Left forelimb (tissue), 1 donor: Measurements from ENCODE around the gene HIF3A.
"Not testable (repeated sequence)": the region's sequence is repeated elsewhere in the genome, so short reads cannot be mapped to it uniquely, and the experiment has no call there.

Experiments
- DNase-seq: peaks from one replicate; pipeline ENCODE4 v3.0.0-alpha.2; 2018; ENCODE audit warnings: low spot score

Gene HIF3A

DNA sequence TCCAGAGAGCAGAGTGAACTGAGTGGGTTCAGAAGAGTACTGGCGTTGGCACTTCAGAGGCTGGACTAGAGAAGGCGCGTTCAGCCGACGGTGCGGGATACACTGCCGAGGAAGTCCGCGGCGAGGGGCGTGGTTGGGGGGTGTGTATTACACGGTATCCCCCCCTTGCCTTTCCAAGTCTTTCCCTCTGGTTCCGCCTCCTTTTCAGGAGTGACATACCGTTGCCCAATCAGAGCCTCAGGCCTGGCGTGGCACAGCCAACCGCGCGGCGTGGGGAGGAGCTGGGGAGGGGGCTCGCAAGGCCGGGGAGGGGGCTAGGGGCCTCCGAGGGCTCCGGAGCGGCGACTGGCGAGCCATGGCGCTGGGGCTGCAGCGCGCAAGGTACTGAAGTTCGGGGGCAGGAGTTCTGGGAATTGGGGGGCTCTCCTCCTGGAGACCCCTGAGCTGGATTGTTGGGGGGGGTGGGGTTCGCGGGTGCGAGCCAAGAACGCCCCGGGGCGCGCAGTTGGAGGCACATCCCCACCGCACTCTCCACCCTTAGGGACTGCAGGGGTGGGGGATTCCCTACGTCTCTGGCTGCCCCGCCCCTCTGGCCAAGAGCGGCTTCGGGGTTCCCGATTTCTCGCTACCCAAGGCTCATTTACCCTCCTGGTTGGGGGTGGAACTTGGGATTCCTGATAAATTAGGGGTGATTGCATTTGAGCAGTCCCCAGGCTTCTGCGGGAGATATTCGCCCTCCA lies at the start of gene HIF3A:
Gene HIF3A, plus strand, starts transcription at position 321 of the 740 bp plus-strand sequence. Its CDS starts 35 bp downstream, at position 356.
- peak; percentile 91 for DNase-seq

DNA sequence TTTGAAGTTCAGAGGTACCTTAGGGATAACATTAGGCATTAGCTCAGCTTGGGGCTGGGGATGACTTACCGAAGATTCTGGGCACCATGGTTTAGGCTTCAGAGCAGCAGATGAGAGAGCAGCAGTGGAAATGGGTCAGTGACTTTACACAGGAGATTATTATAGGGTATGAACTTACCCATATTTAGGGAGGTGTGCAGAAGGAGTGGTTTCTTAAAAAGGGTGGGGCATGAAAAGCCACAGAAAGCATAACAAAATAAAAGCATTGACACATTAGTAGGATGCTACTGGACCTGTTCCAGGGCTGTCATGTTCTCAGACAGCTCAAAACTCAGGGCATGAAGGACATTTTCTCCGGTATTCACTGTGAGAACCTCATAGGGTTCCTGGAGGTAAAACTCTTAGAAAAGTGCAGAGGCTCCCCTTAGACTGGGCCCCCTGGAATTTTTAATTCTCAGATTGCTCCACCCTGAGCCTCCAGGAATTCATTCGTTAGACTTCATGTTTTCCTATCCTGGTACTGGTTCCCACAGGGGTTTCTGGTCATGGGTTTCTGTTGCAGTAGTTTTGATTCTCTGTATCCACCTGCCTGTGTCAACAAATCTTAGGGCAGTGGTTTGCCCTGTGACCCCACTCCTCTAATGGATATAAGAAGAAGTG lies 46.6 kb upstream of the HIF3A start:
- DNase-seq = no peak

DNA sequence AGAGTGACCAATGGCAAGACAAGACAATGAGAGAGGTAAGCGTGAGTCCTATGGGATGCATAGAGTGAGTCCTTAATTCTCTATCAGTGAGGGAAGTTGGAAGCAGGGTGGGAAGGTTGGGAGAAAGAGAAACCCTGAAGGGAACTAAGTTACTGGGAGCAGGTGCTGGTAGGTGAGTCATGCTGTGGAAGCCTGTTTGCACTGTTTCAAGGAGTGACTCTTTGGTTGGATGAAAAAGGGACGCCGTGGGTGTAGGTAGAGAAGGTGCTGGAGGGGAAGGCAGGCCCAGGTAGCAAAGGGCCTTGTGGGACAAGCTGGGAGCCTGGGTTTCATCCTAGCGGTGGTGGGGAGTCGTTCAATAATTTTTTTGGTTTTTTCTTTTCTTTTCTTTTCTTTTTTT lies 45.4 kb upstream of the HIF3A start:
- no peak for DNase-seq

GRCh38 chr19:46254776-46255175 lies 42.1 kb upstream of the HIF3A start:
- no peak for DNase-seq

GRCh38 chr19:46256855-46257254 lies 40.0 kb upstream of the HIF3A start:
- DNase-seq = no peak

DNA sequence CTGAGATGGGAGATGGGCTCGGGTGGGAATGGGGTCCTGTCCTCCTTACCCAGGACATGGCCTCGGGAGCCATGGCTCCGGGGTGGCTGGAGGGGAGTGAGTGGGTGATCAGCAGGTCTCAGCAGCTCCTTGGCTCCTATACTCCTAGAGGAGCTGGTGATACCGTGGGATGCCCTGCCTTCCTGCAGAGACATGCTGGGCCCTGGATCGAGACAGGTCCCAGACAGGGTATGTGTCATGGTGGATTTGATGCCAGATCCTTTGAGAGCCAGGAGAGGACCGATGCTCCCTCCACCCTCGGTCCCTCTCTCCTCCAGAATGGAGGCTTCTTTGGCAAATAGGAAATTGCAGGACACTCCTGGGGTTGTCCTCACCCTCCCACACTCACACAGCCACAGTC lies 35.3 kb upstream of the HIF3A start:
- DNase-seq = not testable (repeated sequence)

- DNase-seq = not testable (repeated sequence)
Observed at GRCh38 chr19:46262684-46263296, 34.1 kb upstream of the HIF3A start.

DNA sequence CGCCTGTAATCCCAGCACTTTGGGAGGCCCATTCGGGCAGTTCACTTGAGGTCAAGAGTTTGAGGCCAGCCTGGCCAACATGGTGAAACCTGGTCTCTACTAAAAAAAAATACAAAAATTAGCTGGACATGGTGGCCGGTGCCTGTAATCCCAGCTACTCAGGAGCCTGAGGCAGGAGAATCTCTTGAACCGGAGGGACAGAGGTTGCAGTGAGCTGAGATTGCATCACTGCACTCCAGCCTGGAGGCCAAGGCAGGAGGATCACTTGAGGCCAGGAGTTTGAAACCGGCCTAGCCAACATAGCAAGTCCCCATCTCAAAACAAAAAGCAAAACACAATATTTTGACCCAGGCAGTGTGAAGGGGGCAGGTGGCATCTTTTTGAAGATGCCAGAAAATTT lies 32.0 kb upstream of the HIF3A start:
- DNase-seq = not testable (repeated sequence)

DNA sequence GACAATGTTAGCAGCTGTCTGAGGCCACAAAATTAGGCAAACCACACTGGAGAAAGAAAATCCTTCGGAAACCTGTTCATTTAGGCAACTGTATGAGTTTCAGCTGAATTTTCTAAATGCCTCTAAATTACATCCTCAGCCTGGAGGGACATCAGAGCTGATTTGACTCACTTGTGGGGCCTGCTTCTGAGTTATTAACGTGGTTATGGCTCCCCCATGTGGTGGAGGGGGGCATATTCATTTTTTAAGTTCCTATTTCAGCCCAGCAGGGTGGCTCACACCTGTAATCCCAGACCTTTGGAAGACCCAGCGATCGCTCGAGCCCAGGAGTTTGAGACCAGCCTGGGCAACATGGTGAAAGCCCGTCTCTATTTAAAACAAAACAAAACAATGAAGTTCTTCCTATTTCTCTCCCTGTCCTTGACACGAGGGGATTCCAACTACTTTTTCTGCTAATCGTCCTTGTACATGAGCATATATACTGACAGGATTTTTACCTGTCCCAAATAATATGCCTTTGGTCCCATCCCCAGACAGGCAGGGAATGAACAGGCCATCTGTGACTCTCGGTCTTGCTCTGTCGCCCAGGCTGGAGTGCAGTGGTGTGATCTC lies 31.5 kb upstream of the HIF3A start:
- DNase-seq = peak; percentile 71

DNA sequence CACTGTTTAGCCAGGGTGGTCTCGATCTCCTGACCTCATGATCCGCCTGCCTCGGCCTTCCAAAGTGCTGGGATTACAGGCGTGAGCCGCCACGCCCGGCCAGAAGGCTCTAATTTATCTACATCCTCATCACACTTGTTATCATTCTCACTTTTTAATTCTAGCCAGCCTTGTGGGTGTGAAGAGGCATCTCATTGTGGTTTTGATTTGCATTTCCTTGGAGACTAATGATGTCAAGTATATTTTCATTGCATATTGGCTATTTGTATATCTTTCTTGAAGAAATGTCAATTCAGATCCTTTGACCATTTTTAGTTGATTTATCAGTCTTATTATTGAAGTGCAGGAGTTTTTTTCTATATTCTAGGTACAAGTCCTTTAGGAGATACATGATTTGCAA lies 27.7 kb upstream of the HIF3A start:
- no peak for DNase-seq

- DNase-seq = no peak
Observed at GRCh38 chr19:46270521-46271256, 26.2 kb upstream of the HIF3A start.

- no peak for DNase-seq
Observed at GRCh38 chr19:46271481-46272197, 25.2 kb upstream of the HIF3A start.

GRCh38 chr19:46273931-46274330 lies 22.9 kb upstream of the HIF3A start:
- not testable (repeated sequence) for DNase-seq

- no peak for DNase-seq
Observed at GRCh38 chr19:46279177-46279576, 17.7 kb upstream of the HIF3A start.

DNA sequence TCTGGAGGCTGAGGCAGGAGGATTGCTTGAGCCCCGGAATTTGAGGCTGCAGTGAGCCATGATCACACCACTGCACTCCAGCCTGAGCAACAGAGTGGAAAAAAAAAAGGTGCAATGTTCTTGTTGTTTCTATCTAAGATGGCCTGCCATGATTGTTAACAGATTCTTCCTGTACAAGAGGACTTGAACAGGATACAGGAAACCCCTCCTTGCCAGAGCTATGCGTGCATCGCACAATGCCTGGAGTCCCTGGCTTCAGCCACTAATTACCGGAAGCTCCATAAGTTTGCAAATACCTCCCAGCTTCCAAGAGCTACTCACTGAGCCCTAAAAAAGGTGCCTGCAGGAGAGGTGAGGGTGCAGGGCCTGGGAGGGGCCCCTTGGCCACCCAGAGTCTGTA lies 13.1 kb upstream of the HIF3A start:
- DNase-seq = no peak

DNA sequence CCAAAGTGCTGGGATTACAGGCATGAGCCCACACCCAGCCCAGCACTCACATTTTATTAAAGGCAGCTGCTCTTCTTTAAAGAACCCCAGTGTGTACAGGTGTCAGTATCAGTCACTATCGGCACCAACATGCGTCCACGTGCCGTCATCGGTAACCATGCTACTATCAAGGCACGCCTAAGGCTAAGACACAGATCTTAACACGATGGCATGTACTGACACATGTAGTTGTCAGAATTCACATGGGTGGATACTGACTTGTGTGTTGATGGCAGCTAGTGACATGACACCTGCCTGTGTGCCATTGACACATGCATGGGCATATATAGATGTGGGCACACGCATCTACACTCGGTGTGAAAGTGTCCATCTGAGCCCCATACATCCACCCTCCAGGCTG lies 12.2 kb upstream of the HIF3A start:
- no peak for DNase-seq

GRCh38 chr19:46287585-46287984 lies 9.3 kb upstream of the HIF3A start:
- DNase-seq = no peak

DNA sequence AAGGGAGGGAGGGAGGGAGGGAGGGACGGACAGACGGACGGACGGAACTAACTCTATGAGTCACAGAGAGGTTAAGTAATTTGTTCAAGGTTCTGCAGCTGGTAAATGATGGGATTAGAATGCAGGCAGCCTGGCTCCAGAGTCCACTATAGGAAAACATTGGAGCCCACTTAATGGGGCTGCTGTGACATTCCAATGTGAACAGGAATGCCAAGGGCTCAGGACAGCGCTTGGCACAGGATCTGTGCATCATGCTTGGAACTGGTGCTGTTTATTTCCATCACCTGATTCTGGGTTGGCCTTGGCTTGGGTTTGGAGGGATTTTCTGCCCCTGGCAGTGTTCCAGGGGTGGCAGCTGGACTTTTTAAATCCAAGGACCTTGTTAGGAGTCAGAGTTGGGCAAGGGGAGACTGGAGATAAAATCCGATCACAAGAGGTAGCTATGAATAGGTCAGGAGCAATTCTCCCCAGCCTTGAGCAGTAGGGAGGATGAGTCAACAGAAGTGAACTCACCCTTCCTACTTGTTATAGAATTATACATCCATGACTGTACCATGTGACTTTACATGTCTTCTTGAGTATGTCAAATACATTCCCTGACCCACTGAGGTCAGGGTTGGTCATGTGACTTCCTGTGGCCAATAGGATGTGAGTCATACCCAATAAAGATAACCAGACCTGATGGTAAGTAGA lies 7.8 kb upstream of the HIF3A start:
- no peak for DNase-seq

- DNase-seq = no peak
Observed at GRCh38 chr19:46289724-46290619, 6.9 kb upstream of the HIF3A start.

- no peak for DNase-seq
Observed at GRCh38 chr19:46291829-46292228, 5.0 kb upstream of the HIF3A start.
